Mucosa of rectum (tissue), 2 donors: ENCODE results near the gene VPS13D.

Experiments
- H3K27ac ChIP-seq, 2 donors: one replicate each; pipeline ENCODE4 v1.7.0; 2013; ENCODE audit warnings: inconsistent platforms in 2 of 2, low read depth in 2 of 2, low read length in 2 of 2
- H3K27me3 ChIP-seq, 2 donors: one replicate each; pipeline ENCODE4 v1.7.0; 2013; ENCODE audit warnings: low read length in 2 of 2; ENCODE audit not compliant: control insufficient read depth in 2 of 2, insufficient read depth in 2 of 2
- H3K36me3 ChIP-seq, 2 donors: one replicate each; pipeline ENCODE4 v1.7.0; 2013; ENCODE audit warnings: low read length in 2 of 2; ENCODE audit not compliant: control insufficient read depth in 2 of 2, insufficient read depth in 2 of 2
- H3K4me1 ChIP-seq, 2 donors: one replicate each; pipeline ENCODE4 v1.7.0; 2013; ENCODE audit warnings: low read length in 2 of 2, mild to moderate bottlenecking in 1 of 2; ENCODE audit not compliant: control insufficient read depth in 2 of 2, insufficient read depth in 2 of 2
- H3K4me3 ChIP-seq, 2 donors: one replicate each; pipeline ENCODE4 v1.7.0; 2013; ENCODE audit warnings: low read length in 2 of 2
- H3K9ac ChIP-seq, 2 donors: one replicate each; pipeline ENCODE4 v1.7.0; 2013; ENCODE audit warnings: low read length in 2 of 2, low read depth in 1 of 2, mild to moderate bottlenecking in 1 of 2
- H3K9me3 ChIP-seq, 2 donors: one replicate each; pipeline ENCODE4 v1.7.0; 2013; ENCODE audit warnings: low read length in 2 of 2; ENCODE audit not compliant: control insufficient read depth in 2 of 2
- donor health status: healthy.
- donor health status: Normal muscosa, but diverticular disease.

VPS13D gene

DNA sequence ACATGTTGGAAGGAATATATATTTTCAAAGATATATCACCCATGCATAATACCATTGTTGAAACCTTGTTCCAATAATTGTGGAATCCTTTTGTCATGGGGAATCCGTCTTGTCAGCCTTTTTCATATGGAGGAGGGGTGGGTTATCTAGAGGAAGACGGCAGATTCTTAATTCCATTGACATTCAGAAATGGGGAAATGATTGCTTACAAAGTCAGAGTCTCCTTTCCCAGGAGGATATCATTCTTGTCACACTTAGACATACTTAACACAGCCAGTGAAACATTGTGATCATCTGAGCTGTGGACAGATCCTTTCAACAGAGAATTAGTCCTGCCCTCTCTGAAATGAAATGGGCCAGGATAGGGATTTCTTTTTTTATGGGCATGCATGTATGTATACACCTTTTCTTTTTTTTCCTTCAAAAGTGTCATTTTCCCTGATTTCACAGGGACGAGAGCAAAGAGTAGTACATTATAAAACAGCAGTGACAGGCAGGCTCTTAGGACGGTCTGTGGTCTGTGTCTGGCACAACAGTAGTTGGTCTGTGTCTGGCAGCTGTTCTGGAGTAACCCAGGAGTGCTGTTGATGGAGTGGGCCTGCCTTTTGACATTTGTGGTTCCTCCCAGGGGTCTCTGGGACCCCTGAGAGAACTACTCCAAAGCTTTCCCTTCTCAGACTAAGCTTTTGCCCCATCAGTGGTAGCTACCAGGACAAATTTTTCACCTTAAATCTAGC, 50.1 kb downstream of the VPS13D start:
- H3K27me3 ChIP-seq, result no peaks in the 10 kb centered on the region
- H3K27ac ChIP-seq, result no peak overlapping the region
- H3K9me3 ChIP-seq, result no peaks in the 10 kb centered on the region
- no peak overlapping the region for H3K9ac ChIP-seq
- no peaks in the 10 kb centered on the region for H3K4me1 ChIP-seq
- no peak overlapping the region for H3K4me3 ChIP-seq
- H3K36me3 ChIP-seq, result peaks cover 73 to 89% of the 10 kb centered on the region in 2 donors

DNA sequence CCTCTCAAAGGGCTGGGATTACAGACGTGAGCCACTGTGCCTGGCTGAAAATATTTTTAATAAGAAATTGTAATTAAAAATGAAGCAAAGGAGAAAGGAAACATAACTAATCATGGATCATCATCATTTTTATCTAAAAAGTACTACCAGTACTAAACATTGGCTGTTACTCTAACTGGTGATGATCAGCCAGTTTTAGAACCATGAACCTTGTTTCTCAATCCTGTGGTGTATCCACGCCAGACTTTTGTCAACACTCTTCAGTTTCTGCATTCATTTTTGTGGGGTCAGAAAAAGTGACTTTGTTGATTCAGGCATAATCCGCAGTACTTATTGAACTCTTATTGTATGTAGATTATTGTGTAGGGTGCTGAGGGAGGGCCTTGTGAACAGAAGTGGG, 52.3 kb downstream of the VPS13D start:
- no peaks in the 10 kb centered on the region for H3K27me3 ChIP-seq
- no peaks in the 10 kb centered on the region for H3K4me1 ChIP-seq
- no peaks in the 10 kb centered on the region for H3K9me3 ChIP-seq
- peaks cover 67 to 74% of the 10 kb centered on the region in 2 donors for H3K36me3 ChIP-seq
- no peak overlapping the region for H3K4me3 ChIP-seq
- H3K9ac ChIP-seq, result no peak overlapping the region
- no peak overlapping the region for H3K27ac ChIP-seq

DNA sequence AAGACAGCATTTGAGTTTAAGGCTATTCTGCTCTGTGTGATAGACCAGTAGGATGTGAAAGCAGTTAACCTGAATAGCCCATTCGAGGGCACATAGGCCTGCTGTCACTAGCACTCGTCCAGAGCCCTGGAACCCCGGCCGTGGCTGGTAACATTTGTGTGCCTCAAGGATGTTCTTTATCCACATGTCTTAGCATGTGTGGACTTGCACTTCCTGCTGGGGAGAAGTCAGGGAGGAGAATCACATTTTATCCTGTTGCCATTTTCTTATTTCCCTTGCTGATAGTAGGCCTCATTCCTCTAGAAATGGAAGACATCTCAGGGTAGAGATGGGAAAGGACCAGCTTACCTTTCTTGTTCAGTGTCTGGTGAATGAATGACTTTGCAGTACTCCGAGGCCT, 54.7 kb downstream of the VPS13D start:
- Histone ChIP-seq H3K27ac (no peak overlapping the region), H3K4me3 (no peak overlapping the region), H3K27me3 (no peaks in the 10 kb centered on the region), H3K9me3 (no peaks in the 10 kb centered on the region), H3K4me1 (no peaks in the 10 kb centered on the region), H3K36me3 (peaks cover 57 to 58% of the 10 kb centered on the region in 2 donors), H3K9ac (no peak overlapping the region)

DNA sequence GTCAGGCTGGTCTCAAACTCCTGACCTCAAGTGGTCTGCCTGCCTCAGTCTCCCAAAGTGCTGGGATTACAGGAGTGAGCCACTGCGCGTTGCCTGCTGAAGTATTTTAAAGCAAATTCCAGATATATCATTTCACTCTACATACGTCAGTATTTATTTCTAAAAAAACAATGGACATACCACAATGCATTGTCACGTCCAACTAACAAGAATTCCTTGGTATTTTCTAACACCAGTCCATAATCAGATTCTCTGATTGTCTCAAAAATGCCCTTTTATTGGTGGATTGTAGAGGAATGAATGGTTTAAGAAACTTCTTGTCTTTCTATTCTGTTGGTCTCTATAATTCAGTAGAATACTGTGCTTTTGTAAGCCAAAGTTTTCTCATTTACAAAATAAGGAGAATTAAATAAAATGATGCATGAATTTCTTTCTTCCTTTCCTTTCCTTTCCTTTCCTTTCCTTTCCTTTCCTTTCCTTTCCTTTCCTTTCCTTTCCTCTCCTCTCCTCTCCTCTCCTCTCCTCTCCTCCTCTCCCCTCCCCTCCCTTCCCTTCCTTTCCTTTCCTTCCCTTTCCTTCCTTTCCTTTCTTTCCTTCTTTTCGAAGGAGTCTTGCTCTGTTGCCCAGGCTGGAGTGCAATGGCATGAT, 55.8 kb downstream of the VPS13D start:
- H3K36me3 ChIP-seq, result peaks cover 47 to 52% of the 10 kb centered on the region in 2 donors
- H3K4me3 ChIP-seq, result no peak overlapping the region
- no peaks in the 10 kb centered on the region for H3K4me1 ChIP-seq
- H3K9ac ChIP-seq, result no peak overlapping the region
- H3K9me3 ChIP-seq, result no peaks in the 10 kb centered on the region
- H3K27me3 ChIP-seq, result no peaks in the 10 kb centered on the region
- H3K27ac ChIP-seq, result no peak overlapping the region

DNA sequence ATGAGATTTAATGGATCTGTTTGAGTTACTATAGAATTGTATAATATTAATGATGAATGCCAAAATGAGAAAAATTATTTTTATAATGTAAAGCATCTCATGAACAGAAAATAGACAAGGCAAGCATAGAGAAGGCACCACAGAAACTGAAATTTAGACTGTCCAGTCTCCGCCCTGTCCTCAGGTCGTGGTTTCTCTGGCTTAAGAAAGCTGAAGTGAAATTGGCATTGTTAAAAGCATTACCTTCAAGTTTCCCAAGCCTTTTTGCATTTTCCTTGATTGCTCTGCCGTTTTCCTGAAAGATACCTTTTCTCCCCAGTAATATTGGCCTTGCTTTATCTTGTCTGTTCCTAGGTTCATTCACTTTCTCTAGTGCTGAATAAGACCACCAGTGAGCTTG, 58.0 kb downstream of the VPS13D start:
- H3K4me1 ChIP-seq, result no peaks in the 10 kb centered on the region
- H3K36me3 ChIP-seq, result peaks cover 37 to 50% of the 10 kb centered on the region in 2 donors
- no peak overlapping the region for H3K27ac ChIP-seq
- no peaks in the 10 kb centered on the region for H3K9me3 ChIP-seq
- no peaks in the 10 kb centered on the region for H3K27me3 ChIP-seq
- H3K4me3 ChIP-seq, result no peak overlapping the region
- no peak overlapping the region for H3K9ac ChIP-seq

DNA sequence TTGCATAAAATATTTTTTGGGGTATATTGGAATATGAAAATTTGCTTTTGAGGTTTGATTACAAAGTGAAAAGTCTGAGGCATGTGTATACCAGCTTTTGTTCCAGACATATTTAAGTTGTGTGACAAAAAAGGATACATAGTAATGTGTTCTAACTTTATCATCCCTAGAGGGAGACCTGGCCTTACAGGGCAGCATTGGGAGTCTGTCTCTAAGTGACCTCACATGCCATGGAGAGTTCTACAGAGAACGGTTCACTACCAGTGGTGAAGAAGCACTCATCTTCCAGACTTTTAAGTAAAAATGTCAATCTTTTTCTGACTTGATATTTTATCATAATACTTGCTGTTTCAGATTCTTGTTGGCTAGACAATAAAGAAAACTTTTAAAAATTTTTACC, 61.0 kb downstream of the VPS13D start:
- Histone ChIP-seq H3K9me3 (no peaks in the 10 kb centered on the region), H3K4me3 (no peak overlapping the region), H3K36me3 (peaks cover 41 to 50% of the 10 kb centered on the region in 2 donors), H3K27me3 (no peaks in the 10 kb centered on the region), H3K27ac (no peak overlapping the region), H3K9ac (no peak overlapping the region), H3K4me1 (no peaks in the 10 kb centered on the region)

DNA sequence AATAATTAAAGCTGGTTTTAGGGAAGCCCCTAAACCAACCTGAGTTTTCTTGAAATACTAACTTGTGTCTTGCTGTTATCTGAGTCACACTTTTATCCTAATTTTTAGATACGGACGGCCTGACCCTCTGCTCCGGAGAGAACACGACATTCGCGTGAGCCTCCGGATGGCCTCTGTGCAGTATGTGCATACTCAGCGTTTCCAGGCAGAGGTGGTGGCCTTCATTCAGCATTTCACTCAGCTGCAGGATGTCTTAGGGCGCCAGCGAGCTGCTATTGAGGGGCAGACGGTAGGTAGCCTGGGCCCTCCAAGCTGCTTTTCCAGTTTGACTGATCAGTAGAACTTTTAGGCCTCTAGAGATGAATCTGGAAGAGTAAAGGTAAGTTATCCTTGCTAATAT, 63.6 kb downstream of the VPS13D start:
- no peak overlapping the region for H3K27ac ChIP-seq
- no peaks in the 10 kb centered on the region for H3K4me1 ChIP-seq
- no peak overlapping the region for H3K9ac ChIP-seq
- no peaks in the 10 kb centered on the region for H3K27me3 ChIP-seq
- H3K4me3 ChIP-seq, result no peak overlapping the region
- H3K9me3 ChIP-seq, result no peaks in the 10 kb centered on the region
- peaks cover 38 to 48% of the 10 kb centered on the region in 2 donors for H3K36me3 ChIP-seq

DNA sequence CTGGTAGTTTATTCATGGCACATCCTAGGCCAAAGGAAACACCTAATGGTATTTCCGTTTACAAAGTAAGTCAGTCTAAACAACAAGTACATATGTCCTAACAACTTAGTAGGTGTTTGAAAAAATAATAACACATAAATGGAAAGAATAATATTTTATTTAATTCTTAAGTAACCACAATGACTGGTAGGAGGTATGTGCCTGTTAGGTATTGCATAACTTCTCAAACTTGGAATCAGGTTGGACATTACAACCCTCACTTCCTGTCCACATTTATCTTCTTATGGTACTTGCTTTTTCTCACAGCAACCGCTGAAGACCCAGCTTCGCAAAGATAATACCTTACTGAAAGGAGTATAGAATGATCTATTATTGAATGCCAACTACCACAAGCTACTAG, 64.2 kb downstream of the VPS13D start:
- Histone ChIP-seq H3K27ac (no peak overlapping the region), H3K9ac (no peak overlapping the region)

DNA sequence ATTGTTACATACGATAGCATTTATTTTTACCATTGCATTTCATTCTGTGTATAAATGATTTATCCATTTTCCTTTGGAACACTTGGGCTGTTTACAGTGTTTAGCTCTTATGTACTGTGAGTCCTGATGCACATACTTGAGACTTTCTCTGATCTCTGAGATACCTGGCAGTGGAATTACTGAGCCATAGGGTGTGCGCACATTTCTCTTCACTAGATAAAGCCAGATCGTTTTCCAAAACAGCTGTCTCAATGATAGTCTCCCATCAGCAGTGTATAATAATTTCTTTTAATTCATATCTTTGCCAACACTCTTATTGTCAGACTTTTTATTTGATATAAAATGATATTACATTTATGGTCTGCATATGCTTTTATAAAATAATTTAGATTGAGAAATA, 66.2 kb downstream of the VPS13D start:
- H3K27ac ChIP-seq, result no peak overlapping the region

More for the DNA sequence above, 64.2 kb downstream of the VPS13D start:
- H3K4me1 ChIP-seq, result no peaks in the 10 kb centered on the region
- peaks cover 38 to 49% of the 10 kb centered on the region in 2 donors for H3K36me3 ChIP-seq
- H3K4me3 ChIP-seq, result no peak overlapping the region
- H3K27me3 ChIP-seq, result no peaks in the 10 kb centered on the region
- no peaks in the 10 kb centered on the region for H3K9me3 ChIP-seq

DNA sequence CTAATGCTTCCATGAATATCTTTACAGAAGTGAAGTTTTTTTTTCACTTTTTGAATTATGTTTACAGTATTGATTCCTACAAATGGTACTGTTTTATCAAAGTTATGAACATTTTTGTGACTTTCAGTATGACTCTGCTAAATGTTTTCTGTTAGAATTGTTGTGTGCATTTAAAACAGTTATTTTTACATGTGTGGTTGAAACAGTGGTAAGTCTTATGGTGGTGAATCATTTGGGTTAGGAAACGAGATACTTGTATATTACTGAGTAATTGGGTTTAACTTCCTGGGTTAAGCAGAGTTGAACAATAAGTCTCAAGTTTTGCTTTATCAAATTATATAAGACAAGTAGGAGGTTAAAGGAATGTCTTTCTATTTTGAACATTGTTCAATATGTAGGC, 66.8 kb downstream of the VPS13D start:
- Histone ChIP-seq H3K27ac (no peak overlapping the region), H3K9ac (no peak overlapping the region), H3K9me3 (no peaks in the 10 kb centered on the region), H3K36me3 (peaks cover 37 to 55% of the 10 kb centered on the region in 2 donors), H3K4me1 (no peaks in the 10 kb centered on the region), H3K27me3 (no peaks in the 10 kb centered on the region), H3K4me3 (no peak overlapping the region)

More for the DNA sequence above, 66.2 kb downstream of the VPS13D start:
- Histone ChIP-seq H3K9ac (no peak overlapping the region), H3K27me3 (no peaks in the 10 kb centered on the region), H3K4me1 (no peaks in the 10 kb centered on the region), H3K4me3 (no peak overlapping the region), H3K36me3 (peaks cover 40 to 57% of the 10 kb centered on the region in 2 donors), H3K9me3 (no peaks in the 10 kb centered on the region)
